SH-SY5Y (cell line): ENCODE data around the gene TPSD1.

Experiments used
- GATA2 ChIP-seq: IDR thresholded peaks from 2 replicates; pipeline ENCODE4 v1.6.1; 2011; ENCODE audit warnings: mild to moderate bottlenecking, low read depth, low read length
- GATA3 ChIP-seq: IDR thresholded peaks from 2 replicates; pipeline ENCODE4 v1.6.1; 2011; ENCODE audit warnings: low read depth, mild to moderate bottlenecking, low read length, moderate library complexity

DNA sequence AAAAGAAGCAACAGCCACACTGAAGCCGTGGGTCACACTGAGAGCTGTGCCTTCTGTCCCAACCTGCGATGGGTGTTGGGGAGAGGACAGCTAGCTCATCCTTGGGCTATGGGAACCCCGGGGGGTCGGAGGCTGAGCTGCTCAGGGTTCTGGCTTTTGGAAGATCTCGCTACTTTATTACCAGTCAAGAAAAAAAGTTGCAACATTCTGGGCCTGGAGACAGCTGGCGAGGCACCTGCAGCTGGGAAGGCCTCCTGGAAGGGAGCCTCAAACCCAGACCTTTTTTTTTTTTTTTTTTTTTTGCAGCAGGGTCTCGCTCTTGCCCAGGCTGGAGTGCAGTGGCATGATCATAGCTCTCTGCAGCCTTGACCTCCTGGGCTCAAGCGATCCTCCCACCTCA, 24.9 kb downstream of the TPSD1 start:
- no peak for TF ChIP-seq GATA3
- no peak for TF ChIP-seq GATA2
